Progenitor cell of endocrine pancreas (in vitro differentiated cells): ENCODE data around the gene PEX14. TPM values are rescaled to one million over a fixed set of nuclear protein-coding genes. Genes with fewer than 3 reads are reported as not detected.

Experiments used
- DNase-seq: peaks from one replicate; pipeline ENCODE4 v3.0.0; 2021; ENCODE audit warnings: low spot score; ENCODE audit not compliant: unreplicated experiment
- H3K27ac Mint-ChIP-seq: 2 replicates; pipeline ENCODE4 v1.8.0; 2021; ENCODE audit warnings: mild to moderate bottlenecking, moderate library complexity, mixed read lengths
- H3K27me3 Mint-ChIP-seq: 2 replicates; pipeline ENCODE4 v1.8.0; 2021; ENCODE audit warnings: mixed read lengths
- H3K36me3 Mint-ChIP-seq: 2 replicates; pipeline ENCODE4 v1.8.0; 2022; ENCODE audit warnings: mixed read lengths; ENCODE audit not compliant: insufficient read depth
- H3K4me1 Mint-ChIP-seq: 2 replicates; pipeline ENCODE4 v1.8.0; 2021; ENCODE audit warnings: low read depth, mixed read lengths
- H3K4me3 Mint-ChIP-seq: 2 replicates; pipeline ENCODE4 v1.8.0; 2021; ENCODE audit warnings: low read depth, mild to moderate bottlenecking, moderate library complexity, mixed read lengths
- H3K9me3 Mint-ChIP-seq: 2 replicates; pipeline ENCODE4 v1.8.0; 2021; ENCODE audit warnings: low read depth, mixed read lengths
- CTCF ChIP-seq: fragments of 200-600 bp; sonication (generic); IDR thresholded peaks from one replicate; pipeline ENCODE4 v1.5.0; 2021; ENCODE audit warnings: antibody characterized with exemption, mild to moderate bottlenecking; ENCODE audit not compliant: unreplicated experiment
- total RNA-seq: library from RNA; stranded (reverse); gene quantifications from 2 replicates; pipeline ENCODE4 v1.2.1, GENCODE V29; 2021

Gene PEX14
- total RNA-seq, 1 donor from 2014 or later, result 27.8 TPM

GRCh38 chr1:10529765-10530164 is 55.0 kb downstream of the PEX14 start:
- Mint-ChIP-seq H3K27ac (no peak overlapping the region), H3K4me1 (peaks cover 30% of the 10 kb centered on the region), H3K27me3 (peaks cover 35% of the 10 kb centered on the region), H3K9me3 (no peaks in the 10 kb centered on the region), H3K36me3 (no peaks in the 10 kb centered on the region), H3K4me3 (no peak overlapping the region)
- DNase-seq, result no peak
- TF ChIP-seq CTCF, result no peak

GRCh38 chr1:10530281-10530740 is 55.6 kb downstream of the PEX14 start:
- Mint-ChIP-seq H3K36me3 (no peaks in the 10 kb centered on the region), H3K9me3 (no peaks in the 10 kb centered on the region), H3K27ac (no peak overlapping the region), H3K4me1 (peaks cover 30% of the 10 kb centered on the region), H3K27me3 (peaks cover 35% of the 10 kb centered on the region), H3K4me3 (peak overlapping the region; percentile 12)
- DNase-seq, result peak; percentile 51
- peak; percentile 88 for TF ChIP-seq CTCF

GRCh38 chr1:10530756-10531495 is 56.2 kb downstream of the PEX14 start:
- Mint-ChIP-seq H3K36me3 (no peaks in the 10 kb centered on the region), H3K27me3 (peaks cover 35% of the 10 kb centered on the region), H3K9me3 (no peaks in the 10 kb centered on the region), H3K4me3 (no peak overlapping the region), H3K4me1 (peaks cover 35% of the 10 kb centered on the region), H3K27ac (no peak overlapping the region)
- no peak for TF ChIP-seq CTCF
- DNase-seq, result no peak

- no peaks in the 10 kb centered on the region for H3K36me3 Mint-ChIP-seq
- H3K4me1 Mint-ChIP-seq, result peaks cover 44% of the 10 kb centered on the region
- no peak for TF ChIP-seq CTCF
- H3K4me3 Mint-ChIP-seq, result no peak overlapping the region
- H3K9me3 Mint-ChIP-seq, result no peaks in the 10 kb centered on the region
- DNase-seq, result no peak
- H3K27ac Mint-ChIP-seq, result no peak overlapping the region
- H3K27me3 Mint-ChIP-seq, result peaks cover 35% of the 10 kb centered on the region
These were observed 57.6 kb downstream of the PEX14 start for GRCh38 chr1:10532362-10532761.

- H3K4me1 Mint-ChIP-seq, result peaks cover 44% of the 10 kb centered on the region
- no peak for DNase-seq
- H3K36me3 Mint-ChIP-seq, result peaks cover 2% of the 10 kb centered on the region
- H3K9me3 Mint-ChIP-seq, result no peaks in the 10 kb centered on the region
- no peak overlapping the region for H3K27ac Mint-ChIP-seq
- H3K27me3 Mint-ChIP-seq, result peaks cover 18% of the 10 kb centered on the region
- no peak overlapping the region for H3K4me3 Mint-ChIP-seq
- TF ChIP-seq CTCF, result no peak
These were observed 59.8 kb downstream of the PEX14 start for GRCh38 chr1:10534519-10534918.
